GM12864 (cell line): ENCODE measurements around the gene CAMK4.

Source experiments
- DNase-seq: peaks from one replicate; pipeline ENCODE4 v3.0.0-alpha.2; 2011; ENCODE audit warnings: low read depth
- H3K4me3 ChIP-seq: 2 replicates; pipeline ENCODE4 v1.5.1; 2011; ENCODE audit warnings: mild to moderate bottlenecking, low read depth, low read length, control low read depth
- TF ChIP-seq, protein P1 (sequence below): IDR thresholded peaks from 2 replicates; pipeline ENCODE4 v1.5.1; 2011; ENCODE audit warnings: low read depth, mild to moderate bottlenecking, moderate library complexity, low read length, control low read depth, inconsistent platforms; ENCODE audit errors: missing control alignments

The CAMK4 gene

DNA sequence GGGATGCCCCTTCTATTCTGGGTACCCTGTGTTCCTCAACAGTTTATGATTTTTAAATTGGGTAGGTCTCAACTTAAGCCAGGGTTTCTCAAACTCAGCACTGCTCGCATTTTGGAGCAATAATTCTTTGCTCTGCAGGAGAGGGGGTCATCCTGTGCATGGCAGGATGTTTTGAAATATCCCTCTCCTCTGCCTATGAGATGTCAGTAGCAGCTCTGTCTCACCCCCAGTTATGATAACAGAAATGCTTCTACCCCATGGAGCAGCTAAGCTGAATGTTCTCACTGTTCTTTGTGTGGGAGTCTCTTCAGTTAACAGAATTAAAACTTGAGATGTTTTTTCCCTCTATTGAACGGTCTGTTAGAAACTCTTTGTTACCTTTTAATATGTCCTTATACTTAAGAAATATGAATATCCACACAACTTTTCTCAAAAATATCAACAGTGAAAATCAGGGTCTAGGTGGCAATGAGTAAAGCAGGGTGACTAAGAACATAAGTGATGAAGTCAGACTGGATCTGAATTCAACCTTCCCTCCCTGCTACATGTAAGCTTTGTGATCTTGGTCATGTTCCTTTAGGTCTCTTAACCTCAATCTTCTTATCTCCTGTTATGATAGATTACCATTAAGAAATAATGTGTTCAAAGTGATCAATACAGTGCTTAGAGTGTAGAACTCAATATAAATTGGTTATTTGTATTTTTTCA lies 89.0 kb downstream of the CAMK4 start:
- TF ChIP-seq, protein P1, sequence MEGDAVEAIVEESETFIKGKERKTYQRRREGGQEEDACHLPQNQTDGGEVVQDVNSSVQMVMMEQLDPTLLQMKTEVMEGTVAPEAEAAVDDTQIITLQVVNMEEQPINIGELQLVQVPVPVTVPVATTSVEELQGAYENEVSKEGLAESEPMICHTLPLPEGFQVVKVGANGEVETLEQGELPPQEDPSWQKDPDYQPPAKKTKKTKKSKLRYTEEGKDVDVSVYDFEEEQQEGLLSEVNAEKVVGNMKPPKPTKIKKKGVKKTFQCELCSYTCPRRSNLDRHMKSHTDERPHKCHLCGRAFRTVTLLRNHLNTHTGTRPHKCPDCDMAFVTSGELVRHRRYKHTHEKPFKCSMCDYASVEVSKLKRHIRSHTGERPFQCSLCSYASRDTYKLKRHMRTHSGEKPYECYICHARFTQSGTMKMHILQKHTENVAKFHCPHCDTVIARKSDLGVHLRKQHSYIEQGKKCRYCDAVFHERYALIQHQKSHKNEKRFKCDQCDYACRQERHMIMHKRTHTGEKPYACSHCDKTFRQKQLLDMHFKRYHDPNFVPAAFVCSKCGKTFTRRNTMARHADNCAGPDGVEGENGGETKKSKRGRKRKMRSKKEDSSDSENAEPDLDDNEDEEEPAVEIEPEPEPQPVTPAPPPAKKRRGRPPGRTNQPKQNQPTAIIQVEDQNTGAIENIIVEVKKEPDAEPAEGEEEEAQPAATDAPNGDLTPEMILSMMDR, result no peak
- H3K4me3 ChIP-seq, result no peak overlapping the region
- DNase-seq, result no peak

DNA sequence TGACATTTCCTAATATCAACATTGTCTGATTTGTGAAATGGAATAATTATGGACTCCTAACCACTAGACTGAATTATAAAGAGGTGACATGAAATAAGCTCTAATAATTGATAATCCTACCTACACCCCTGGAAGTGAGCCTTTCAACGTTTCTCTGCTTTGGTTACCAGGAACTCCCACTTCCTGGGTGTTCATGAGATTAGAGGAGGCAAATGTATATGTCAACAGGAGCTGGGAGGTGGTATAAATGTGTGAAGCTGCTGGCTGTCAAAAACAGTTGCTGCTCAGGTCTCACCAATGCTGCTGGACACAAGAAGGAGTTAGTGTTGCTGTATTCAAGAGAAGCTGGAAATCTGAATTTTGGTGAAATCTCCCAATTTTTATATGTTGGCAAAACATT lies 96.8 kb downstream of the CAMK4 start:
- DNase-seq, result no peak
- TF ChIP-seq, protein P1, result no peak
- H3K4me3 ChIP-seq, result no peak overlapping the region

DNA sequence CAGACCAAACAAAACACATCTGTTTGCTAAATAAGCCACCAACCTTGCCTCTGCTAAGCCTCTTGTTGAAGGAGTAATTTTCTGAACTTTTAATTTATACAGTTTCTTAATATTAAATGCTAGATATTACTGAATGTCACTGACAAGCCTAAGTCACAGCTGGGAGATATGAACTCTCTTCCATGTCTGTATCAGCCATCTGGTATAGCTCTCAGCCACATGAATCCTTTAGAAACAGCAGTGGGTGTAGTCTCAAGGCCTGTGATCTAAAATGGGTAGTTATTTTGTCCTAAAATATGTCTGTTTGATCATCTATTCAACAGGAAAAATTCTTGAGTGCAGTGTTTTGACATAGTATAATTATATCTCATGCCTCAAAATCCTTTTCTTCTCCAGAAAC lies 97.2 kb downstream of the CAMK4 start:
- H3K4me3 ChIP-seq, result no peak overlapping the region
- DNase-seq, result no peak
- TF ChIP-seq, protein P1, result no peak

DNA sequence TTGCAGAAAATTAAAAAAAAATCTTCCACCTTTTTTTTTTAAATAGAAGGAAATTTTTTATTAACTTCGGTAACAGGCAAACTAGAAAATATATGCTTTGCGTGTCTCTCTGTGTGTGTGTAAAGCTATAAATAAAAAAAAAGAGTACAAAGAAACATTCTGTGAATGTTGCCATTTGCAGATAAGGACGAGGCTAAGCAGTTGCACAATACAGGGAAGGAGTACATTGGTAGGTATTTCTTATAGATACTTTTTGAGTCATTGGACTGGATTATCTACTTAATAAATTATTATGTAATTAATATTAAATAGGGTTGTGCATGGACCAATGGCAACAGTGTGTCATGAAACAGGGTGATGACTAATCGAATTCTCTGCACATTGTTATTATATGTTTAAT lies 102.4 kb downstream of the CAMK4 start:
- no peak for DNase-seq
- H3K4me3 ChIP-seq, result no peak overlapping the region
- TF ChIP-seq, protein P1, result no peak

DNA sequence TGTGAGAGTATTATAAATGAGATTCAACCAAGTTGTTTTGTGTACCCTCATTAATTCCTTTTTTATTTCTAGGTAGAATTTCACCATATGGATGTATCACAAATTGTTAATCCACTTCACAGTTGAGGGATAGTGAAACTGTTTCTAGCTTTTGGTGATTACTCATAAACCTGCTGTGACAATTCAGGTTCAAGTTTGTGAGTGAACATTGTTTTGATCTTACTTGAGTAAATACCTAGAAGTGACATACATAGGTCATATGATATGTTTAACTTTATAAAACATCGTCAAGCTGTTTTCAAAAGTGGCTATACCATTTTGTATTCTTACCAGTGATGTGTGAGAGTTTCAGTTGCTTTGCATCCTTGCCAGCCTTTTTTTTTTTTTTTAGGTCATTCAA lies 112.9 kb downstream of the CAMK4 start:
- peak; percentile 24 for DNase-seq
- no peak overlapping the region for H3K4me3 ChIP-seq
- TF ChIP-seq, protein P1, result no peak

DNA sequence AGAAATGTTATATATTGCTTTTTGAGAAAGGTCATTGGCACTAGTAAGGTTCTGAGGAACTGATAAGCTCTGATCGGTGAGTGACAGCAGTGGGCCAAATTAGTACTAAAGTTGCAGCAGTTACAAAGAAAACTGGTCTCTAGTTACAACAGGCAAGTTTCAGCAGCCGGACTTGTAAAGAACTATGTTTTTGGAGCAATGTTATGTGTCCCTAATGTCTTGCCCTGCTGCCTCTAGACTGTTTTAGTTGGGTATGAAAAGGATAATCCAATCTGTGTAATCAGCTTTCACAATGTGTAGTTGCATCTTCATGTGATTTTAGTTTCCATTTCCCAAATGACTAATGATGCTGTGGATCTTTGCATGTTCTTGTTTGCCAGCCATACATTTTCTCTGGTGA lies 113.5 kb downstream of the CAMK4 start:
- peak; percentile 15 for DNase-seq
- TF ChIP-seq, protein P1, result no peak

DNA sequence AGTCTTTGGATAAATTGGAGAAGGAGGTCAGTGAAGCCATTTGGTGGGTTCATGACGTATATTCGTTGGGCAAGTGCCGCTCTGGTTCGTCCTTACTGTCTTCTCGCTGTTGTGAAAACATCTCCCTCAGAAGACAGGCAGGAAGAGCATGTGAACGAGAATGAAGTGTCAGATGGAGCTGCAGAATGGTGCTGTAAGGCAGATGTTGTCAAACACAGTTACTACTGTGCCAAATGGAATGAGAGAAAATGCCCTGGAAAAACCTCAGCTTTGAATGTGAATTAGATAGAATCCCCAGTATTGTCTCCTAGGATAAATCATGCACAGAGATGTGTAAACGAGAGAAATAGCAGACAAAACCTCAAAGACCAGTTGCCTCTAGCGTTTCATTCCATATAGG lies 121.5 kb downstream of the CAMK4 start:
- DNase-seq, result no peak
- no peak overlapping the region for H3K4me3 ChIP-seq
- TF ChIP-seq, protein P1, result no peak

More for the DNA sequence above, 113.5 kb downstream of the CAMK4 start:
- H3K4me3 ChIP-seq, result no peak overlapping the region
